HEK293T (cell line): Measurements from ENCODE around the gene RAD23B.

Source experiments
- CTCF ChIA-PET: fragments of 350-600 bp; formaldehyde crosslinking; extraction: SDS; loops from one replicate; lab custom pipeline; 2021; ENCODE audit warnings: antibody characterized with exemption, inconsistent platforms; lab: Yijun Ruan, JAX
- POLR2A ChIA-PET: fragments of 350-600 bp; formaldehyde crosslinking; extraction: SDS; loops from one replicate; lab custom pipeline; 2020; ENCODE audit warnings: antibody characterized with exemption, inconsistent platforms; lab: Yijun Ruan, JAX
- DNase-seq: peaks from one replicate; pipeline ENCODE4 v3.0.0; 2012; ENCODE audit warnings: mixed read lengths; ENCODE audit errors: extremely low spot score
- ARNT ChIP-seq: fragments of 450-650 bp; IDR thresholded peaks from 2 replicates; pipeline ENCODE4 v1.6.1; 2017; ENCODE audit warnings: mild to moderate bottlenecking
- CTBP1 ChIP-seq: fragments of 450-650 bp; IDR thresholded peaks from 2 replicates; pipeline ENCODE4 v1.6.1; 2016; ENCODE audit warnings: borderline replicate concordance
- ELF4 ChIP-seq: fragments of 450-650 bp; IDR thresholded peaks from 2 replicates; pipeline ENCODE4 v1.6.1; 2017; ENCODE audit warnings: antibody characterized with exemption
- FOXA1 ChIP-seq: fragments of 450-650 bp; IDR thresholded peaks from 2 replicates; pipeline ENCODE4 v1.6.1; 2016; ENCODE audit warnings: mild to moderate bottlenecking
- FOXM1 ChIP-seq: fragments of 450-650 bp; IDR thresholded peaks from 2 replicates; pipeline ENCODE4 v1.6.1; 2017; ENCODE audit warnings: mild to moderate bottlenecking, borderline replicate concordance
- LEF1 ChIP-seq: fragments of 450-650 bp; IDR thresholded peaks from 2 replicates; pipeline ENCODE4 v1.6.1; 2017; ENCODE audit warnings: mild to moderate bottlenecking, borderline replicate concordance
- NFRKB ChIP-seq: fragments of 450-650 bp; IDR thresholded peaks from 2 replicates; pipeline ENCODE4 v1.6.1; 2016; ENCODE audit warnings: mild to moderate bottlenecking, moderate library complexity
- SP1 ChIP-seq: fragments of 450-650 bp; IDR thresholded peaks from 2 replicates; pipeline ENCODE4 v1.6.1; 2017
- SUZ12 ChIP-seq: fragments of 450-650 bp; IDR thresholded peaks from 2 replicates; pipeline ENCODE4 v1.6.1; 2016; ENCODE audit warnings: mild to moderate bottlenecking
- TARDBP ChIP-seq: fragments of 450-650 bp; IDR thresholded peaks from 2 replicates; pipeline ENCODE4 v1.6.1; 2016
- ZNF384 ChIP-seq: fragments of 450-650 bp; IDR thresholded peaks from 2 replicates; pipeline ENCODE4 v1.6.1; 2016
- TF ChIP-seq, protein P1 (sequence below): fragments of 450-650 bp; IDR thresholded peaks from 2 replicates; pipeline ENCODE4 v1.6.1; 2016

The RAD23B gene

DNA sequence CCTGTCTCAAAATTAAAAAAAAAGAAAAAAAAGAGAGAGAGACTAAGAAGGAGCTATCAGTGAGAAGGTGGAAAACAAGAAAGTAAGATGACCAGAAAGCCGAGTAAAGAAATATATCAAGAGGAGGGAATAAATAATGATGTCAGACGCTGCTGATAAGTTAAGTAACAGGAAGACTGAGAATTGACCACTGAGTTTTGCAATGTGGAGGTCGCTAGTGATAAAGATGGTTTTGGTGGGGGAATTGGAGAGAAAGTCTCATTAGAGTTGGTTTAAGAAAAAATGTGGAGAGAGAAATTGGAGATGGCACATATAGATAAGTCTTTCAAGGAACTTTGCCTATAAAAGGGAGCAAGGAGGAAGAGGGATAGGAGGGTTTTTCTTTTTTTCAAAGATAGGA lies 91.9 kb downstream of the RAD23B start:
- ChIA-PET POLR2A (no interaction called here), CTCF (no interaction called here)
- no peak for DNase-seq
- no peak for TF ChIP-seq ARNT
- TF ChIP-seq NFRKB, result no peak
- no peak for TF ChIP-seq ELF4
- no peak for TF ChIP-seq FOXM1
- no peak for TF ChIP-seq SUZ12

DNA sequence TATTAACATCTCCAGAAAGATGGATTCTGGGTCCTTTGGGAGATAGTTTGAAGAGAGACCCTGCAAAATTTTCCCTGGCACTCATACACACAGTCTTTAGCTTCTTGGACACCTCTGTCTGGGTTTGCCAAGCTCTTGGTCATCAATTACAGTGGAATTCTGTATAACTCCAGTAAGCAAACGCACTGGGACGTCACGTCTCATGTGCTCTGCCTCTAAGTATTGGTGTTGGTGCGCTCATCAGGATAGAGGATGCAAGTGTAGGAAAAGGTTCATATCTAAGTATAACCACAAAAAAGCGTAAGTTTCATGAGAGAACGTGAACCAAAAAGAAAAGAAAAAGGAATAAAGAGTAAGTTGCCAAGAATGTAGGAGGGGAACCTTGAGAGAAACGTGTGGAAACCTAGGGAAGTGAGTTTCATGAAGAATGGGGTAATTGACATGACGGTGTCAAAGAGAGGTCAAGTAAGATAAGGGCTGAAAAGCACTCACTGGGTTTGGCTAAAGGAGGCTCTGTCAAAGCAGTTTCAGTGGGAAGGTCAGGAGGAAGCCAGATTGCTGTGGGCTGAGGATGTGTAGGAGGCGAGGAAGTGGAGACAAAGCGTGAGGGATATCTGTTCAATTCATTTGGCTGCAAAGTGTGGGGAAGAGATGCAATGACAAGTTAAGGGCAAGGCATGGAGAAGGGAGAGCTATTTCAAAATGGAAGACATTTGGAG lies 92.7 kb downstream of the RAD23B start:
- CTCF ChIA-PET, result no interaction called here
- no peak for TF ChIP-seq NFRKB
- no peak for TF ChIP-seq FOXM1
- no peak for TF ChIP-seq FOXA1
- no peak for TF ChIP-seq TARDBP
- no peak for TF ChIP-seq SP1
- TF ChIP-seq LEF1, result no peak
- no peak for TF ChIP-seq ARNT
- no peak for TF ChIP-seq SUZ12
- no peak for DNase-seq
- POLR2A ChIA-PET, result no interaction called here

DNA sequence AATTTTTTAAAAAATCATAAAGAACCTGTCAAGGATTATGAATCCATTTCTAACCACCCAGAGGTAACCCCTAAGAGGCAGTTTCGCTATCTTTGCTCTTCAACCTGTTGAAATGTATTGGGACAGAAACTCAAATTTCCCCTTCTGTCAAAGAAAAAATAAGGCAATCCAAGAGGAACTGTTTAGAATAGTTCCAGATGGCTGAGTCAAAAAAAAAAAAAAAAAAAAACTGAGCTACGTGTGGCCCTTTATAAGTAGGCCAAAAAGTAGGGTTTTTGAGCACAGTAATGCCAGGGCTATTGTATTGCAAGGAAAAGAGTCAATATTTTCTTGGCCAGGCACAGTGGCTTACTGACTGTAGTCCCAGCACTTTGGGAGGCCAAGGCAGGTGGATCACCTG lies 94.9 kb downstream of the RAD23B start:
- POLR2A ChIA-PET, result no interaction called here

More for the DNA sequence above, 94.9 kb downstream of the RAD23B start:
- no peak for DNase-seq
- CTCF ChIA-PET, result interaction anchor here (0.5 kb wide), 1 partner anchor 54 kb away, joined by 3 read pairs; no protein-coding TSS in a partner anchor
- TF ChIP-seq FOXA1, result no peak
- TF ChIP-seq, protein P1, sequence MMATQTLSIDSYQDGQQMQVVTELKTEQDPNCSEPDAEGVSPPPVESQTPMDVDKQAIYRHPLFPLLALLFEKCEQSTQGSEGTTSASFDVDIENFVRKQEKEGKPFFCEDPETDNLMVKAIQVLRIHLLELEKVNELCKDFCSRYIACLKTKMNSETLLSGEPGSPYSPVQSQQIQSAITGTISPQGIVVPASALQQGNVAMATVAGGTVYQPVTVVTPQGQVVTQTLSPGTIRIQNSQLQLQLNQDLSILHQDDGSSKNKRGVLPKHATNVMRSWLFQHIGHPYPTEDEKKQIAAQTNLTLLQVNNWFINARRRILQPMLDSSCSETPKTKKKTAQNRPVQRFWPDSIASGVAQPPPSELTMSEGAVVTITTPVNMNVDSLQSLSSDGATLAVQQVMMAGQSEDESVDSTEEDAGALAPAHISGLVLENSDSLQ, result no peak
- no peak for TF ChIP-seq TARDBP
- TF ChIP-seq ZNF384, result no peak
- no peak for TF ChIP-seq CTBP1
- TF ChIP-seq ARNT, result no peak
